ENCODE measurements around the gene GPBP1L1. TPM values are rescaled to one million over a fixed set of nuclear protein-coding genes. Genes with fewer than 3 reads are reported as not detected.

The GPBP1L1 gene
- total and polyA plus RNA-seq, 2 of the 13 experiments (the other 11 are each of a cell fraction or from before 2014, with no cell fraction given), result 45.9 to 86.1 TPM

GRCh38 chr1:45658171-45658570 lies 28.2 kb downstream of the GPBP1L1 start (continued):
- TF ChIP-seq ZBTB33 (CRISPR knock-in tag; IDR thresholded peaks at IDR 0.05), result no peak
- 0 out of 2 replicates have a peak, but pooled peaks have one; percentile 39 for TF ChIP-seq POGZ (CRISPR knock-in tag; IDR thresholded peaks at IDR 0.05)
- peak; percentile 59; the same call in 1 of the 2 replicates for TF ChIP-seq ARID3A (IDR thresholded peaks at IDR 0.05; ENCODE audit: low read depth, low read length)
- TF ChIP-seq PAXIP1 (CRISPR knock-in tag; conservative IDR thresholded peaks at IDR 0.05), result peak; percentile 95
- peak; percentile 72 for TF ChIP-seq ZGPAT (CRISPR knock-in tag; IDR thresholded peaks at IDR 0.05)
- TF ChIP-seq HDAC2 (CRISPR knock-in tag; IDR thresholded peaks at IDR 0.05), result peak; percentile 78; the same call in 1 of the 2 replicates
- TF ChIP-seq RBM22 (optimal IDR thresholded peaks at IDR 0.05; ENCODE audit: low read length), result no peak
- peak; percentile 55; the same call in 1 of the 2 replicates for TF ChIP-seq ZBTB7B (CRISPR knock-in tag; IDR thresholded peaks at IDR 0.05)
- peak; percentile 73; the same call in 1 of the 2 replicates for TF ChIP-seq NR2C2 (CRISPR knock-in tag; IDR thresholded peaks at IDR 0.05; ENCODE audit: borderline replicate concordance)
- TF ChIP-seq NR2F1 (CRISPR knock-in tag; IDR thresholded peaks at IDR 0.05), result peak; percentile 93 to 96
- 0 out of 2 replicates have a peak, but pooled peaks have one; percentile 42 for TF ChIP-seq ZNF800 (CRISPR knock-in tag; IDR thresholded peaks at IDR 0.05)
- peak; percentile 73 for TF ChIP-seq HHEX (CRISPR knock-in tag; IDR thresholded peaks at IDR 0.05)
- no peak for TF ChIP-seq FOXA1 (IDR thresholded peaks at IDR 0.05)
- TF ChIP-seq FOXA1 (CRISPR knock-in tag; IDR thresholded peaks at IDR 0.05), result peak; percentile 83
- TF ChIP-seq HOXD1 (CRISPR knock-in tag; IDR thresholded peaks at IDR 0.05), result 0 out of 2 replicates have a peak, but pooled peaks have one; percentile 28
- TF ChIP-seq NR2F2 (IDR thresholded peaks at IDR 0.05; ENCODE audit: borderline replicate concordance, low read depth), result peak; percentile 95
- peak; percentile 17; the same call in 1 of the 2 replicates for TF ChIP-seq RXRA (CRISPR knock-in tag; IDR thresholded peaks at IDR 0.05)
- no peak for TF ChIP-seq ZNF564 (CRISPR knock-in tag; IDR thresholded peaks at IDR 0.05)
- 0 out of 2 replicates have a peak, but pooled peaks have one; percentile 26 for TF ChIP-seq ZNF629 (CRISPR knock-in tag; conservative IDR thresholded peaks at IDR 0.05)
